HG03196 (cell line): ENCODE results near the gene ALK.

Source experiments
- ATAC-seq: cut with Tn5 transposase; IDR thresholded peaks from one replicate; pipeline ENCODE4 v1.9.1; 2021; ENCODE audit not compliant: unreplicated experiment

The ALK gene

GRCh38 chr2:29184531-29184930, 736.9 kb downstream of the ALK start:
- no peak for ATAC-seq

- ATAC-seq, result no peak
Measured at GRCh38 chr2:29182920-29183319, 738.5 kb downstream of the ALK start.

DNA sequence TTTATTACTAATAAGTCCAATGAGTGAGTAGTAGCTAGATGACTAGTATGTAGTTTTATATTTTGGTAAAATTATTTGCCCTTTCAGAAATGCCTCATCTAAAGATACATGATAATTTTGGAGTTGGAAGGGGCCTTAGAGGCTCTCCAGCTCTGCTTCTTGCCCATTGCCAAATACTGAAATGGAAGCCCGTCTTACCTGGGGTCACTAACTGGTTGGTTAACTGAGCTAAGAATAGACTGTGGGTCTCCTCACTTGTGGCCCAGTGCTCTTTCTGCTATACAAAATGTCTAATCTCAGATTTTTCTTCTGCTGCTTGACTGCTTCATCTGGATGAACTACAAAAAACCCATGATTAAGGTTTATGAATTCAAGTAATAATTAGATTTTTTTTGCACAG, 739.1 kb downstream of the ALK start:
- ATAC-seq, result no peak

DNA sequence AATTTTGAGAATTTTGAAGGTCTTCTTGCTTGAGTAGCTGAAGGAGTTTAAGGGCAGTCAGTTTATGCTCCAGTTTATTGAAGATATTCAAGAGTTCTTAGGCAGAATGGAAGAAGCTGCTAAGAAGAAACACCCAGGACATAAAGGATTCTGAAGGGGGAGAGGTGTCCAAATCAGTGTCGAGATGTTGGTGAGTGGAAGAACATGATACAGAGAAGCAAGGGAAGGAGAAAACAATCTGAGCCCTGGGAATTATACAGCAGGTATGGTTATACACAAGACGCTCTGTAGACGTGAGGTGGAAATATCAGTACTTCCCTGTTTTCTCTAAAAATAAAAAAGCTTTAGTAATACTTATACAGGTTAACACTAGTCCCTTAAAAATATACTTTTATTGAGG, 746.0 kb downstream of the ALK start:
- no peak for ATAC-seq

DNA sequence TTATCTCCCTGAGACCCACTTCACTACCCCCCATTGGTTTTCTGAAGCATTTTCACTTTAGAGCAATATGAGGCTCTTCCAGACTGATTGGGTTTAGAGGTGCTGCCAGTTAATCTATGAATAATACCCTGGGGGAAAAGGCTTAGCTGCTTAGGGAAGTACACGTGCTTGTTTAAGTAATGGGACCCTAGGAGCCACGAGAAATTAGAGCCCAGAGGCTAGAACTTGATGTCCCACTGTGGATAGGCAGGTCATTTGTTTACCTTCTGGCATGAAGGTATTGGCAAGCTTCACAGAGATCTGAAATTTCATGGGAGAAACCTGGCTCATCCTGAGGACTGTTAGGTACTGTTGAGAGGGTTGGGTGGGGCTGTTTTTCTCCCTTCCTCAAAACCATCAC, 746.4 kb downstream of the ALK start:
- ATAC-seq, result no peak

DNA sequence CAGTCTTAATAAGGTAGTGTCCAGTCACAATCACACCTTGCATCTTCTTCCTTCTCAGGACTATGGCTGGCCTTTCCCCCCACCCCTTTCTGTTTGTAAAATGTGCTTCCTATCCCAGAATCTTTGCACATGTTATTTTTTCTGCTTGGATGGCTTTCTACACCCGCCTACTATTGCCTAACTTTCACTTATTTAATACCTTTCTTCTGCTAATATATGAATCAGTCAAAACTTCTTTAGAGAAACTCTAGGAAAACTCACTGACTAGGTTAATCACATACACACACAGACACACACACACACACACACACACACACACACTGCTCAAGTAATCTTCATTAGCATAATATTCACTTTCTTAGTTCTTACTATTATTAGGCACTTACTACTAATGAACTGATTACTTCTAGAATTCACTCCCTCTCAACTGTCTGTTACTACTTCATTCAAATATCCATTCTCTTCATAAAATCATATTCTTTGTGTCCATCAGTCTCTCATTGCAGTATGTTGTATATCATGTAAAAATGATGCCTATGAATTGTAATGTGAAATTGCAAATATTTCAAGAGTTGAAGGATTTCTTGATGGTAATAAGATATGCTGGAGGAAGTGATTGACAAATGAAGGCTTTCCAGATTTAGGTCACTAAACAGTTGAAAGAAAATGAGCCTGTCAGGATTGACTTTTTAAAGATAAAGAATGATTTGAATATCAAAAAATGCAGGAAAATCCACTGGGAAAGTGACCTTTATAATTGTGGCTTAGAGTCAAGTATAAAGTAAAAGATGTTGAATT, 754.9 kb downstream of the ALK start:
- ATAC-seq, result no peak

- ATAC-seq, result no peak
Measured at GRCh38 chr2:29165362-29166241, 755.8 kb downstream of the ALK start.

DNA sequence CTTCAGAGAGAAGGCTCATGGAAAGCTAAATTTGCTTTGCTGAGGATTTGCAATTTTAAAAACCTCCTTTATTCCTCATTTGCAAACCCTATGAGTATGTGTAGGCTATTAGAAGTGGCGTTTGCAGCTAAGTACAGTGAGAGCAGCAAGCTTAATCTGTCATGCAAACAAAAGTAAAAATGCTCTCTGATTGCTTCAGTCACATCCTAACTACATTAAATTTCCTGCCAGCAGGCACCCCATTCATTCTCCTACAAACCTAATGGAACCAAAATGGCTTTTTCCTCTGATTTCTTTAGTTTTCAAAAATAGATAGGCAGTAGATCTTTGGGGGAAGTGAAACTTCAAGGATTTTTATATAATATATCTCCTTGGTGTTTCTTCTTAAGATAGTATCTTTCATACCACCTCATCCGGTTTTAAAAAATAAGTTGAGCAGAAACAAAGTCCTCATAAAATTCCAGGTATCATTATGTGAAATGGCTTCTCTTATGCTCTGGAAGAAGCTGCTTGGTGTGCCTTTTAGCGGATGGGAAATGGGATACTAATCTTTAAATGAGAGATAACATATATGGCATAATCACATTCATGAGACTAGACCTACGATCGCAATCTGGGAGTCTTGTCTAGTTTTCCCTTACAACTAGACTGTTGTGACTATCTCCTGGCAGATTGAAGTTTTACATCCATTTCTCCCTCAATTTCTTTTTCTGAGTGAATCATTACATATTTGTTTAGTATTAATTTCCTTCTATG, 757.1 kb downstream of the ALK start:
- ATAC-seq, result no peak

GRCh38 chr2:29162204-29162928, 759.0 kb downstream of the ALK start:
- no peak for ATAC-seq

GRCh38 chr2:29160184-29160583, 761.2 kb downstream of the ALK start:
- ATAC-seq, result no peak

GRCh38 chr2:29159125-29159524, 762.3 kb downstream of the ALK start:
- no peak for ATAC-seq

- no peak for ATAC-seq
Measured at GRCh38 chr2:29157131-29157530, 764.3 kb downstream of the ALK start.

DNA sequence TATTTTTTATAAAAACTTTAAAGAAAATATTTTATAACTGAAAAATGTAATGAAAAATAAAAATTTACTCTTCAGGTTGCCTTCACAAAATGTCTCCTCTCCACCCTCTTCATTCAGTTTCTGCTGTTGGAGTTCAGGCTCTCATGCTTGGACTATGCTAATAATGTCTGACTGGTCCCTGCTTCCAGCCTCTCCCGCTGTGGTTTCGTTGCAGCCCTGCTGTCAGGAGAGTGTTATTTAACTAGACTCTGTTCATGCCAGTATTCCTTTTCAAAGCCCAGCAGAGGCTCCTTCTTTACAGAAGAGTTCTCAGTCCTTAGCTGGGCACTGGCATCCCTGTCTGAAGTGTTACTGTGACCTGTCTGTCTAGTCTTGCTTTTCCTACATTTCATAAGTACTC, 765.8 kb downstream of the ALK start:
- no peak for ATAC-seq

GRCh38 chr2:29154610-29155009, 766.8 kb downstream of the ALK start:
- ATAC-seq, result no peak

DNA sequence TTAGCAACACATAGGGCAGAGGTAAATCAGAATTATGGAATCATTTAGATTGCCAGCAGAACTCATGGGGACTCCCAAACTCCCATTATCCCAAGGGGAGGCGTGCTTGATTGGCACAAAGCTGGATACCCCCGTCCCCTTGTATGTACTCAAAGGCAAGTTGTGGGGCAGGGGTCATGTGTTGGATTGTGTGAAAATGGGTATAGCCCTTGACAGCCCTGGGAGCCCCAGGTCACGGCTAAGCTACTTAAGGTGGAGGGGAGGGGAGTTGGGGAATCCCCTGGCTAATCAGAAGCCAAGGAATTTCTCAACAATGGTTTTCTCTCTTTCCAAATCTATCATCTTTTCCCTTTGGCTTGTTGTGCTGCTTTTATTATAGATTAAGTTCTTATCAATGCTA, 773.4 kb downstream of the ALK start:
- ATAC-seq, result no peak

GRCh38 chr2:29146197-29146596, 775.2 kb downstream of the ALK start:
- ATAC-seq, result no peak

GRCh38 chr2:29143657-29144056, 777.7 kb downstream of the ALK start:
- no peak for ATAC-seq
